ENCODE data around the gene TMEM243. TPM values are rescaled to one million over a fixed set of nuclear protein-coding genes. Genes with fewer than 3 reads are reported as not detected.

Gene TMEM243
- polyA plus RNA-seq, 12 donors: 13.8 to 26.1 (median 19.6) TPM; not detected in 1

DNA sequence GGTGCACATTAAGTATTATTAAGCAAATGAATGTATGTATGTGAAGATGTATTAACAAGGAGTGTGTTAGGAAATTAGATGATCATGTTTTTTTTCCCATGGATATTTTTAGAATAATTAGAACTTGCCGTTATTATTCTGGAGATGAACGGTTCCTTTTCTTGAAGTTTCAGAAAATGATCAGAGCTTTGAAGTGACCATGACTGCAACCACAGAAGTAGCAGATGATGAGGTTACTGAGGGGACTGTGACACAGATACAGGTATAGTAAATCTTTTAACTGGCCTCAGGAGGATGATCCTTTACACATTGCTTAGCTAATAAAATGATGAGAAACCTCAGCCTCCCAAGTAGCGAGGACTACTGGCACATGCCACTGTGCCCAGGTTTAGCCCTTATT lies 48.7 kb downstream of the TMEM243 start:
- no peak for DNase-seq

DNA sequence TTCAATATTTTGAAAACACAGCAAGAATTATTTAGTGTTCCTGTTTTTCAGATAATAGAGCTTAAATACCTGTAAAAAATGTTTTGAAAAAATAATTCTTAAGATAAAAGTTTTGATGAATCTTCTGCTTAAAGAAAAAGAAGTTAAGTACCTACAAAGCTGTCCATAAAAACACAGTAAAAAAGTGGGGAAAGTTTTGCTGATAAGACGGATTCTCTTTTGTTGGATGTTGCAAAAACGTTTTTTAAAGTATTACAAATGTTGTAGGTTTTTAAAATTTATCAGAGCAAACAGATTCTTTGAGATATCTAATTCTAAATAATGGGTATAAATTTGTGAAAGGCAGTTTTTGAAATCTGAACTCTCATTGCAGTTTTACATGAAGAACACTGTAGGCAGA lies 55.1 kb downstream of the TMEM243 start:
- no peak for DNase-seq

DNA sequence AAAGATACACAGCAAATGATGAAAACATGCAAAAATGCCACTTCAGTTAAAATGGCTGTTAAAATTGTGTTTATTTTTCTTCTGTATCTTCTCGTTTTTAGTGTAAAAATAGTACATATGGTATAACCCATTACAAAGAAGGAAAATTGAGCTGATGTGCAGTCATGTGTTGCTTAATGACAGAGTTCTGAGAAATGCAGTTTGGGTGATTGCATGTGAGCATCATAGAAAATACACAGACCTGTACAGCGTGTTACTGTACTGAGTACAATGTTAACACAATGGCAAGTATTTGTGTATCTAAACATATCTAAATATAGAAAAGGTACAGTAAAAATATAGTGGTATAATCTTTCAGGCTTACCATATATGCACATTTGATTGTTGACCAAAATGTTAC lies 60.0 kb downstream of the TMEM243 start:
- no peak for DNase-seq

DNA sequence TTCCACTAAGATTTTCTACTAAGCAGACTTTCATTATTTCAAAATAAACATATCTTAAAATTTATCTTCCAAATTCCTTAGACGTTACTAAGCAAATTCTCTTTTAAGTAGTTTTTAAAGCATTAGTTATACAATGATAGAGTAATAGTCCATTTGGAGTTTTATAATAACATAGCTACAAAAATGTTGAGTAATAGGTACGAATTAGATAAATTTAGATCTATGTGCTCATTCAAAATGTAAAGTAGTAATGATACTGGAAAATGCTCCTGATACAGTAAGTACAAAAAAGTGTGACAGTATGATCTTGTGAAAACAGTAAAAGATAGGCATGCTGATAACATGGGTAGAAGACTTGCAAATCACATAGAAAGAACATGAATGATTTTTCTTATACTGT lies 62.8 kb downstream of the TMEM243 start:
- no peak for DNase-seq

DNA sequence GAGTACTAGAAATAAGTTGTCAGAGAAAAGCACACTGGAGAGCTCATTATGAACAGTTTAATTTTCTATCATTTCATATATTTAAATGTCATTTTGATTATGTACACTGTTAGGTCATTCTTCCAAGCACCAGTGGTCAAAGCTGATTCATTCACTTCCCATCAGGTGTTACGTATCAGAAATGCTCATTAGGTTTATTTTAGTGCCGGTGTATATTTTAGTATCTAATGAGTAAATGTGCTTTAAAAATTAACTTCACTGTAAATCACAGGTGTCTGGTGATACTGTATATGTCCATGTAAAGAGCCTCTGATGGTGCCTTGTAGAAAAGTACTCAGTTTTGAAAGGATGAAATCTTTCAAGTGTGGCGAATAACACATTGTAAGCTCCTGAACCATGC lies 63.7 kb downstream of the TMEM243 start:
- DNase-seq: no peak

DNA sequence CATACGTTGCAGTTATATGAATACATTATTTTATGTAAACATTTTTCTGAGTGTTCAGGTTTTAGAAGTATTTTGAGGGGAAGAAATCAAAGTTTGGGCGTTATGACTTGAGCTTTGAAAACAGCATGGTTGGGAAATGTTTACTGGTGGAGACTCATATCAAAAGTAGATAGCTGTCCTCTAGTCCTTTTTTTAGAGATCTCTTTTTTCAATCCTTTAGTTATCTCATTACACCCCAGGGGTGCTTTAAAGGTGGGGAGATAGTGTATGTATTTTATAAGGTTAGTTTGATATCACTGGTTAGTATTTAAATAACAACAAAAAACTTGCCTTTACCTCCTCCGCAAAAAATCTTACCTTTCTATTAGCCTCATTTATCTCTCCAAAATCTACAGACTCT lies 65.0 kb downstream of the TMEM243 start:
- no peak for DNase-seq

DNA sequence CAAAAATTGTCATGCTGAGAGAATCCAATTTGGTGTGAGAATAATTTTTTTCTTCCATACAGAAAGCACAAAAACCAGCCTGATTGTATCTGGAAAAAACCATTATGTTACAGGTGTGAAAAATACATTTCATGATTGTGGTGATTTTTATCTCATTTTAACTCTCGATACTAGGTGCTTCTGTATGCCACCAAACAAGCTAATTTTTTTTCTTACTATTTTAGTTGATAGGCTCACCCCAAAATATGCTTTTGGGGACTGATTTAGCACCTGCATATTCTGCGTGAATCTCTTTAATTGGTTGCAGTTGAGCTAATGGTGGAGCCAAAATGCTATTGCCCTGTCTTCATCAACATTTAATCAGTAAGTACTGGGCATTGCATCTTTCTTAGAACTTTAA lies 65.4 kb downstream of the TMEM243 start:
- no peak for DNase-seq

DNA sequence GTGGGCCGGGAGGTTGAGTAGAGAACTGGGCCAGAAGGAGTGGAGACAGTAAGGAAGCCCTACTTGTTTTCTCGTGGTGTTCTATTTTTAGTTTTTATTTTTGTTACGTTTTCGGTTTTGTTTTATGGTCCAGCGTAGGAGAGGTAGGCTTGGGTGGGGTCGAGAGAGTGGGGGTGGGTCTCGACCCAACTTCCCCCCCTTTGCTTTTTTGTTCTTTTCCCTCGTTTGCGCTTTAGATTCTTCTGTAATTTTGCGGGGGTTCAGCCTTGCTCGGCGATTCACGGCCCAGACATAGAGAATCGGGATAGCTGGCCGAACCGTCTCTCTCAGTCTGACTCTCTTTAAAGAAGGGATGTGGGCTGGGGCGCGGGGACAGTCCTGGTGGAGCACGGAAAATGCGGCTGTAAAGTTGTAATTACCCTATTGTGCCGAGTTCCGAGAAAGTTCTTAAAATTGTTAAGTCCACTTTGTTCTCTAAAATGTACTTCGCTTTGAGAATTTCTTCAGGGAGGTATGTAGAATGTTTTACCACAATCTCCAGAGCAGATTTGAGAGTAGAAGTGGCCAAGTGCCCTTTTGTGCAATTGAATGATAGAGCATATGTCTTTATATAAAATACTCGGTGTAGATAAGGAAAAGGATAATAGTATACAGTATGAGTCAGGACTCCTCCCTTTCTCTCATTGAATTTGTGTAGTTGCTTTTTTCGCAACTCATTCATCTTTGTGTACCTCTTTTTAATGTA lies 66.5 kb downstream of the TMEM243 start:
- DNase-seq: no peak

DNA sequence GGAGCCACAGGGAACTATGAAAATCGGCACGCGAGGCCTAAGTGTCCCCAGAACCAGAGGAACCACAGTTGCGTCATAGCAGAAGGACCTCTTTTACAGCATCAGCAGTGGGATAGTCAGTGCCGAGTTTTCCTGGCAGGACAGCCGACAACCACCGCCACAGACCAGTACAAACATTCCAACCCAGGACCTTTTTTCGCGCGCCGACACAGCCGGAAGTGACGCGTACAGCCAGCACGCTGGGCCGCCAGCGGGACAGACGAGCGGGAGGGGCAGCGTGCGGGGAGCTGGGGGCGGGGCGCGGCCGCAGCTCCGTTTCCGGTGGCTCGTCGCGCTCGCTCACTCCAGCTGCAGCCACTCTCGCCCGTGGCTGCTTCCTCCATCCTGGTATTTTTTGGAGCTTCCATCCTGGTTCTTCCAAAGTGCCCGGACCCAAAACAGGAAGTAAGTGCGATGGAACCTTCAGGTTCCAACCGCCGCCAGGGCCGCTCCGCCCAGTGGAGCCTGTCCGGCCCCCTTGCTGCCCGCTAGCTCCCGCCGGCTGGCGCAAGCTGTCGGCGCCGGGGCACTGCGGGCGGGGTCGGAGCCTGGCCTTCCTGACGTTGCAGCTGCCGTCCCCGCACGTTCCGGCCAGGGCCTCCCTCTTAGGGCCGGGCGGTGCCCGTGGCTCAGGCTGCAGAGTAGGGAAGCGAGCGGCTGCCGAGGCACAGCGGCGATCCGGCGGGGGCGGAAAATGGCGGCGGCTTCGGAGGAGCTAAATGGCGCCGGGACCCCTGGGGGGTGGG lies 67.2 kb downstream of the TMEM243 start, which contains the start of gene DMTF1:
TSS of gene DMTF1 (plus strand) at position 342 of the 785 bp plus-strand sequence. CDS start 12,489 bp downstream, outside the sequence.
- DNase-seq: peak; percentile 95

DNA sequence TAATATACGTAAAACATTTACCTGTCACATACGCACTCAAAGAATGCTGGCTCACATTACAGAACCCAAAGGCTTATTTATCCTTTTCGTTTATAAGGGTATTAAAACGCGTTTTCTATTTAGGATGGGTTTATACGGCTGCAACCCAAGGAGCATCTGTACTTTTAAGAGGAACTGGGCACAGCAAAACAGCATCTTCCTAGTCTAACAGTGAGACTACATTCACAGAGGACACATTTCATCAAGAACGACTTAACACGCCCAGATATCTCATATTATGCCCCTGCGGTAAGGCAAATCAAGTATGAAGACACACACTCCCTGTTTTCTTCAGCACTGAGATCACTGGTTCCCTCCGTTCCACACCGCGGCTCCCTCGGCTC lies 67.8 kb downstream of the TMEM243 start:
- no peak for DNase-seq

DNA sequence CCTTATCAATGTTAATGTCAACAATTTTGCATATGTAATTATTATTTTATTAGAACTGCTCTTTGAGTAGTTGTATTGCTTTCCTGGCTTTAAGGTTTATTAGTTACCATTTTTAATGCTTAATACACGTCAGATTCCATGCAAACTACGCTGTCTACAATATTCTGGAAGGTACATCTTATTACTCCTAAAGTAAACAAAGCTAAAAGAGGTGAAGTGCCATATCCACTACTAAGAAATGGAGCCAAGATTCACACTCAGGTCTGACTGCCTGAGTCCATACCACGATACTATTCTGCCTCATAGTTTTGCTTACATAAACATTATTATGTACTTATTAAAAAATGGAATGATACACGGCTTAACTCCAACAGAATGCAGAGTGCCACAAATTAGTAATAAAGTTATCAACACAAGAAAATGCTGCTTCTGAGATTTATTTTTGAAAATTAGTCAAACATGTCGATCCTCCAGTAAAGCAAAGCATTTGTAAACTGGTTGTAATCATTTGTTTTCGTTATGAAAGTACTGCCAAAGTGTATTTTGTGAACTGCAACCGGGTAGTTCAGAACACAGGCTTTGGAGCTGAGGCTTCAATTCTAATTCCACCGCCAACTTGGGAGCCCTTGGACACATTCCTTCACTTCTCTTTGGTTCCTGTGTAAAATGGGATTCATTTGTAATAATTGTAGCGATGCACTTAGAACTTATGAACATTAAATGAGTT lies 68.4 kb downstream of the TMEM243 start:
- peak; percentile 18 for DNase-seq

DNA sequence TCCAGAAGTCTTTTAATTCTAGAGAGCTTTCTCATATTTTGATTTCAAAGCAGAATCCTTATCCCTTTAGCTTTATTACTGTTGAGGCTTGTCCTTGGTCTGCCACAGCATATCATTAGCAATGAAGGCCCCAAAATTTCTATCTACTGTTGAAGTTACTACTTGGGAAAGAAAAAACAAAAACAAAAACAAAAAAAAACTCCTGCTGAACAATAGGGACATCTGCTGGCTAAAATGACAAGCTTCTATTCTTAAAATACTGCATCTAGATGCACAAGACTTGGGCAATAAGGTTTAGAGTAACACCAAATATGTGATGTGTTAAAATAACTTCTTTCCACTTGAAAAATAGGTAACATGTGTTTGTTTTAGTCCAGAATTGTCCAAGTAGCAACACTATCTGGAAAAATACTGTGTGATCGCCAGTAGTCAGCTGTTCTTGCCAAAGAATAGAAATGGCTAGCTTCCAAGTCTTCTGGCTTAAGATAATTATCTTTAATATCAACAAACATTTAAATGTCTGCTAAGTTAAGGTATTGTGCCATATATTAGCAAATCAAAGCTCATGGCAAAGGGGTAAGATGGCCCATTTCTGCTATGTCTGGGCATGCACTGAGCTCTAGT lies 71.1 kb downstream of the TMEM243 start:
- DNase-seq: peak; percentile 16

DNA sequence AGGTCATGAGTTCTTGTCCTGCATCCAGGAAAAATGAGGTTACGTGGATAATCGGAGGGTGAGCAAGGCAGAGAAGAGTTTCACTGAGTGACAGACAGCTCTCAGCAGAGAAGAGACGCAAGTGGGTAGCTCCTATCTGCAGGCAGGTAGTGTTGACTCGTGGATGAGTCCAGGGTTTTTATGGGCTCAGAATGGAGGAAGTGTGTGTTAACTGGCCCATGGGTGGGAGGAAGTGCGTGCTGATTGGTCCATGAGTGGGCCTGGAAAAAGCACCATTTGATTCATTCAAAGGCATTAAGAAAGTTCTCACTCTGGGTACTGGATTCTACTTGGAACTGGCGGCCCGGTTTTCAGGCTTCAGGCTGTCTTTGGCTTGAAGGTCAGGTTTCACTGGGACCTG lies 72.0 kb downstream of the TMEM243 start:
- DNase-seq: no peak

DNA sequence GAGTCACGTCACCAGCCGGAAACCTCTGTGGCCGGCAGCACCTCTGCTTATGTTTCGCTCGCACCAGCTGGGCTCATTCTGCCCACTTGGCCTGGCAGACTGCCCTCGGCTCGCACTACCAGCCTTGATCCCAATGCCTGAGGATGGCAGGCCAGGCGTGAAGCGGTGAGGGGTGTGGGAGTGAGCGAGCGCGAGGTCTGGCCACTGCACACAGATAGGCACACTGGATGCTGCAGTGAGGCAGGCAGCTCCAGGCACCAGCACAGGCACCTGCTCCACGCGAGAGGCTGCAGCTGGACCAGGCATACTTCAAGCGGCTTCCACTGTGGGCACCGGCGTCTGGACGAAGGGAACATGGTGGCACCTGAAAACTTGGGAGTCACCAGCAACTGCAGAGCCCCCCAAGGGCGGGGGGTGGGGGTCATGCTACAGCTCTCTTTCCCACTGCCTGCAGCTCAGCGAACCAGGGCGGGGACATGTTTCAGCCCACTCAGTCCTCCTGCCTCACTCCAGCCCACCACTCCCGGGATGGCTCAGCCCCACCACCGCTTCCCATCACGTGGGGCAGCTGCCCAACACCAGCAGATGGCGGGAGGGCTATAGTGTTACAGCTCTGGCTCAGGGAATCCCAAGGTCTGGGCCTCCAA lies 72.7 kb downstream of the TMEM243 start:
- DNase-seq: no peak

Other genes with a start within 250 kb of the TMEM243 start
- gene ELAPOR2, start 160.1 kb downstream of the TMEM243 start, polyA plus RNA-seq (ENCODE audit: insufficient read length in 12 of 12): 10 to 100 TPM in 2 of 12 donors, 1 to 10 TPM in 9, not detected in 1; 5.5 to 29.3 (median 8.7) TPM
- 100 to 1,000 TPM in 7 of 12 donors, 10 to 100 TPM in 4, not detected in 1; 55.2 to 193 (median 112) TPM for gene DMTF1, start 67.3 kb downstream of the TMEM243 start, polyA plus RNA-seq (ENCODE audit: insufficient read length in 12 of 12)
- gene CROT, start 125.9 kb upstream of the TMEM243 start, polyA plus RNA-seq (ENCODE audit: insufficient read length in 12 of 12): 10 to 100 TPM in 10 of 12 donors, 1 to 10 TPM in 1, not detected in 1; 8.6 to 25.8 (median 12.9) TPM

Measured in muscle of arm (tissue), 12 donors.